ENCODE results near the gene UBE2Q2.
A peak's percentile ranks its signal among the peaks of the same experiment; 100 is the strongest.

Gene UBE2Q2

DNA sequence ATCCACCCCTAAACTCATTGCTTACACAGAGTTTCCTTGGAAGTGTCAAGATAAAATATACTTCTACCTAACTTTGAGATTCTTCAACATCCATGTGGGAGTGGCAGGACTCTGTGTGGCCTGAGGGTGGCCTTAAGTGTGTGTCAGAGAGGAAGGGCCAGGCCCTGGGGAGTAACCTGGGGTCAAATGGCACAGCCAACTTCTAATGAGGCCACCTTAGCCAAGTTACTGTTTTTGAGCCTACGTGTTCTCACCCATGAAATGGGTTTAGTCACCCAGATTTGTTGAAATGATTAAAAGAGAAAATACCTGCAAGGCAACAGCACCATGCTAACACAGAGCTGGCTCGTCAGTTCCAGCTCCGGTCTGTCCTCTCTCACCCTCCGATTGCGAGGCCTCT lies 28.5 kb upstream of the UBE2Q2 start:
- Histone ChIP-seq H3K36me3 (ENCODE audit: control insufficient read depth in 1 of 2, insufficient read depth in 2 of 2, low read length in 2 of 2) (no peaks in the 10 kb centered on the region), H4K8ac (ENCODE audit: low read depth, low read length) (peak overlapping the region; percentile 4), H3K79me2 (ENCODE audit: control insufficient read depth, insufficient read depth, low read length, poor library complexity) (no peaks in the 10 kb centered on the region), H3K27me3 (ENCODE audit: insufficient read depth, low read length) (no peaks in the 10 kb centered on the region), H2AK5ac (ENCODE audit: low read length) (no peak overlapping the region), H3K14ac (ENCODE audit: low read length) (peak overlapping the region; percentile 29), H3K9me3 (ENCODE audit: insufficient read depth, low read depth, low read length) (peaks cover 2% of the 10 kb centered on the region), H3K18ac (ENCODE audit: low read length) (peak overlapping the region; percentile 59), H2BK12ac (ENCODE audit: low read length) (peak overlapping the region; percentile 33), H2BK5ac (ENCODE audit: low read depth, low read length, poor library complexity) (peak overlapping the region; percentile 6), H2AFZ (ENCODE audit: insufficient read depth, low read length, poor library complexity) (no peak overlapping the region), H4K12ac (ENCODE audit: low read depth, low read length) (no peak overlapping the region), H3K4me3 (ENCODE audit: low read depth, low read length) (no peak overlapping the region), H3K27ac (ENCODE audit: low read depth, low read length) (no peak overlapping the region), H2BK120ac (ENCODE audit: insufficient read depth, low read length, poor library complexity) (no peak overlapping the region), H4K91ac (ENCODE audit: low read depth, low read length) (no peak overlapping the region), H3K4ac (ENCODE audit: low read depth, low read length) (no peak overlapping the region), H3K4me2 (ENCODE audit: low read length) (no peak overlapping the region), H3K23ac (ENCODE audit: low read length) (no peak overlapping the region), H3K4me1 (ENCODE audit: control insufficient read depth in 1 of 2, insufficient read depth in 2 of 2, low read length in 2 of 2) (peaks cover 12 to 19% of the 10 kb centered on the region in 2 experiments), H3K79me1 (ENCODE audit: low read length) (peaks cover 4% of the 10 kb centered on the region), H3K9ac (ENCODE audit: low read length) (no peak overlapping the region)
- peak; percentile 93 to 95 for DNase-seq
- WGBS (ENCODE audit: extremely low coverage, insufficient coverage, insufficient read length): no CpG with 5 or more reads among the region's 5 CpGs

GRCh38 chr15:75815811-75816719 lies 27.2 kb upstream of the UBE2Q2 start:
- Histone ChIP-seq H3K14ac (ENCODE audit: low read length) (no peak overlapping the region), H3K27me3 (ENCODE audit: insufficient read depth, low read length) (no peaks in the 10 kb centered on the region), H3K4me3 (ENCODE audit: low read depth, low read length) (no peak overlapping the region), H3K4me2 (ENCODE audit: low read length) (no peak overlapping the region), H4K91ac (ENCODE audit: low read depth, low read length) (no peak overlapping the region), H3K79me2 (ENCODE audit: control insufficient read depth, insufficient read depth, low read length, poor library complexity) (no peaks in the 10 kb centered on the region), H3K18ac (ENCODE audit: low read length) (no peak overlapping the region), H3K9ac (ENCODE audit: low read length) (no peak overlapping the region), H3K36me3 (ENCODE audit: control insufficient read depth in 1 of 2, insufficient read depth in 2 of 2, low read length in 2 of 2) (no peaks in the 10 kb centered on the region), H3K79me1 (ENCODE audit: low read length) (peaks cover 4% of the 10 kb centered on the region), H4K8ac (ENCODE audit: low read depth, low read length) (no peak overlapping the region), H3K4me1 (ENCODE audit: control insufficient read depth in 1 of 2, insufficient read depth in 2 of 2, low read length in 2 of 2) (peaks cover 12 to 14% of the 10 kb centered on the region in 2 experiments), H2AFZ (ENCODE audit: insufficient read depth, low read length, poor library complexity) (no peak overlapping the region), H3K4ac (ENCODE audit: low read depth, low read length) (no peak overlapping the region), H2BK5ac (ENCODE audit: low read depth, low read length, poor library complexity) (no peak overlapping the region), H2AK5ac (ENCODE audit: low read length) (no peak overlapping the region), H3K9me3 (ENCODE audit: insufficient read depth, low read depth, low read length) (peaks cover 2% of the 10 kb centered on the region), H3K27ac (ENCODE audit: low read depth, low read length) (peak overlapping the region; percentile 35), H2BK120ac (ENCODE audit: insufficient read depth, low read length, poor library complexity) (no peak overlapping the region), H3K23ac (ENCODE audit: low read length) (no peak overlapping the region), H2BK12ac (ENCODE audit: low read length) (no peak overlapping the region), H4K12ac (ENCODE audit: low read depth, low read length) (no peak overlapping the region)
- WGBS (ENCODE audit: extremely low coverage, insufficient coverage, insufficient read length): no CpG with 5 or more reads among the region's 3 CpGs
- peak; percentile 44 to 70 for DNase-seq

- no peak overlapping the region for H4K8ac ChIP-seq (ENCODE audit: low read depth, low read length)
- H3K4me3 ChIP-seq (ENCODE audit: low read depth, low read length): no peak overlapping the region
- H3K27ac ChIP-seq (ENCODE audit: low read depth, low read length): no peak overlapping the region
Observed at GRCh38 chr15:75817138-75817935, 25.9 kb upstream of the UBE2Q2 start.

GRCh38 chr15:75820206-75820605 lies 23.0 kb upstream of the UBE2Q2 start:
- Histone ChIP-seq H2BK12ac (ENCODE audit: low read length) (no peak overlapping the region), H4K8ac (ENCODE audit: low read depth, low read length) (no peak overlapping the region), H3K9ac (ENCODE audit: low read length) (no peak overlapping the region), H3K4me1 (ENCODE audit: control insufficient read depth in 1 of 2, insufficient read depth in 2 of 2, low read length in 2 of 2) (peaks cover 22 to 29% of the 10 kb centered on the region in 2 experiments), H3K27ac (ENCODE audit: low read depth, low read length) (no peak overlapping the region), H4K12ac (ENCODE audit: low read depth, low read length) (no peak overlapping the region), H2BK120ac (ENCODE audit: insufficient read depth, low read length, poor library complexity) (no peak overlapping the region), H3K79me2 (ENCODE audit: control insufficient read depth, insufficient read depth, low read length, poor library complexity) (peaks cover 2% of the 10 kb centered on the region), H3K4me3 (ENCODE audit: low read depth, low read length) (no peak overlapping the region), H3K79me1 (ENCODE audit: low read length) (peaks cover 20% of the 10 kb centered on the region), H2AFZ (ENCODE audit: insufficient read depth, low read length, poor library complexity) (no peak overlapping the region), H3K14ac (ENCODE audit: low read length) (no peak overlapping the region), H3K36me3 (ENCODE audit: control insufficient read depth in 1 of 2, insufficient read depth in 2 of 2, low read length in 2 of 2) (no peaks in the 10 kb centered on the region), H2AK5ac (ENCODE audit: low read length) (no peak overlapping the region), H3K18ac (ENCODE audit: low read length) (no peak overlapping the region), H3K27me3 (ENCODE audit: insufficient read depth, low read length) (no peaks in the 10 kb centered on the region), H3K4me2 (ENCODE audit: low read length) (no peak overlapping the region), H3K9me3 (ENCODE audit: insufficient read depth, low read depth, low read length) (no peaks in the 10 kb centered on the region), H2BK5ac (ENCODE audit: low read depth, low read length, poor library complexity) (no peak overlapping the region), H3K23ac (ENCODE audit: low read length) (no peak overlapping the region), H4K91ac (ENCODE audit: low read depth, low read length) (peak overlapping the region; percentile 17), H3K4ac (ENCODE audit: low read depth, low read length) (no peak overlapping the region)
- no CpG with 5 or more reads among the region's 2 CpGs for WGBS (ENCODE audit: extremely low coverage, insufficient coverage, insufficient read length)
- no peak for DNase-seq

More at GRCh38 chr15:75817138-75817935, 25.9 kb upstream of the UBE2Q2 start:
- no peak overlapping the region for H3K18ac ChIP-seq (ENCODE audit: low read length)
- H4K91ac ChIP-seq (ENCODE audit: low read depth, low read length): no peak overlapping the region
- H3K9ac ChIP-seq (ENCODE audit: low read length): no peak overlapping the region
- H2AK5ac ChIP-seq (ENCODE audit: low read length): no peak overlapping the region
- no CpG with 5 or more reads among the region's 6 CpGs for WGBS (ENCODE audit: extremely low coverage, insufficient coverage, insufficient read length)
- H3K4me2 ChIP-seq (ENCODE audit: low read length): no peak overlapping the region
- H3K36me3 ChIP-seq (ENCODE audit: control insufficient read depth in 1 of 2, insufficient read depth in 2 of 2, low read length in 2 of 2): no peaks in the 10 kb centered on the region
- H2BK5ac ChIP-seq (ENCODE audit: low read depth, low read length, poor library complexity): no peak overlapping the region
- peaks cover 8% of the 10 kb centered on the region for H3K79me1 ChIP-seq (ENCODE audit: low read length)
- H3K4ac ChIP-seq (ENCODE audit: low read depth, low read length): no peak overlapping the region
- no peak overlapping the region for H2BK12ac ChIP-seq (ENCODE audit: low read length)
- peak in 1 of 2 donors; percentile 52 for DNase-seq
- H2BK120ac ChIP-seq (ENCODE audit: insufficient read depth, low read length, poor library complexity): no peak overlapping the region
- no peaks in the 10 kb centered on the region for H3K79me2 ChIP-seq (ENCODE audit: control insufficient read depth, insufficient read depth, low read length, poor library complexity)
- H4K12ac ChIP-seq (ENCODE audit: low read depth, low read length): no peak overlapping the region
- no peak overlapping the region for H2AFZ ChIP-seq (ENCODE audit: insufficient read depth, low read length, poor library complexity)
- H3K14ac ChIP-seq (ENCODE audit: low read length): no peak overlapping the region
- peaks cover 17% of the 10 kb centered on the region in 2 experiments for H3K4me1 ChIP-seq (ENCODE audit: control insufficient read depth in 1 of 2, insufficient read depth in 2 of 2, low read length in 2 of 2)
- H3K9me3 ChIP-seq (ENCODE audit: insufficient read depth, low read depth, low read length): no peaks in the 10 kb centered on the region
- H3K23ac ChIP-seq (ENCODE audit: low read length): no peak overlapping the region
- no peaks in the 10 kb centered on the region for H3K27me3 ChIP-seq (ENCODE audit: insufficient read depth, low read length)
